ENCODE data around the gene NAP1L4.
"Not testable (repeated sequence)": the region's sequence is repeated elsewhere in the genome, so short reads cannot be mapped to it uniquely, and the experiment has no call there.

NAP1L4 gene

GRCh38 chr11:2921261-2921660 lies 70.9 kb downstream of the NAP1L4 start:
- no peak for DNase-seq

- no peak for DNase-seq
Observed at GRCh38 chr11:2920343-2920742, 71.8 kb downstream of the NAP1L4 start.

GRCh38 chr11:2919837-2920236 lies 72.3 kb downstream of the NAP1L4 start:
- no peak for DNase-seq

GRCh38 chr11:2919188-2919587 lies 72.9 kb downstream of the NAP1L4 start:
- no peak for DNase-seq

GRCh38 chr11:2917842-2918490 lies 74.2 kb downstream of the NAP1L4 start:
- DNase-seq = no peak

- DNase-seq = no peak
Observed at GRCh38 chr11:2916892-2917645, 75.1 kb downstream of the NAP1L4 start.

- DNase-seq = no peak
Observed at GRCh38 chr11:2916114-2916891, 75.8 kb downstream of the NAP1L4 start.

- no peak for DNase-seq
Observed at GRCh38 chr11:2915473-2915872, 76.7 kb downstream of the NAP1L4 start.

- DNase-seq = no peak
Observed at GRCh38 chr11:2914455-2915195, 77.5 kb downstream of the NAP1L4 start.

GRCh38 chr11:2913776-2914175 lies 78.4 kb downstream of the NAP1L4 start:
- no peak for DNase-seq

- DNase-seq = no peak
Observed at GRCh38 chr11:2913019-2913431, 79.1 kb downstream of the NAP1L4 start.

- no peak for DNase-seq
Observed at GRCh38 chr11:2912498-2912897, 79.6 kb downstream of the NAP1L4 start.

- no peak for DNase-seq
Observed at GRCh38 chr11:2911785-2912391, 80.2 kb downstream of the NAP1L4 start.

GRCh38 chr11:2911088-2911784 lies 80.9 kb downstream of the NAP1L4 start:
- no peak for DNase-seq

GRCh38 chr11:2910401-2910955 lies 81.7 kb downstream of the NAP1L4 start:
- no peak for DNase-seq

- no peak for DNase-seq
Observed at GRCh38 chr11:2909133-2909902, 82.8 kb downstream of the NAP1L4 start.

GRCh38 chr11:2908130-2908529 lies 84.0 kb downstream of the NAP1L4 start:
- DNase-seq = no peak

GRCh38 chr11:2905299-2905698 lies 86.8 kb downstream of the NAP1L4 start:
- not testable (repeated sequence) for DNase-seq

GRCh38 chr11:2904153-2905052 lies 87.7 kb downstream of the NAP1L4 start:
- DNase-seq = no peak

- no peak for DNase-seq
Observed at GRCh38 chr11:2903672-2904011, 88.5 kb downstream of the NAP1L4 start.

Data from stimulated activated CD8-positive, alpha-beta memory T cell treated with anti-CD3 and anti-CD28 coated beads, Interleukin-4, amount 100 ng/mL, for 48 hours (primary cell).